Aorta (tissue), 5 donors: ENCODE results near the gene VKORC1L1. TPM values are rescaled to one million over a fixed set of nuclear protein-coding genes. Genes with fewer than 3 reads are reported as not detected.
"Not testable (repeated sequence)": the region's sequence is repeated elsewhere in the genome, so short reads cannot be mapped to it uniquely, and the experiment has no call there.

Source experiments
- ATAC-seq: fragments of 200-7000 bp; cut with Tn5 transposase; one replicate; pipeline ENCODE4 v1.9.1; 2022; ENCODE audit warnings: moderate library complexity; ENCODE audit not compliant: low FRiP score
- DNase-seq, 2 donors: peaks; one replicate each; pipeline ENCODE4 v3.0.0-alpha.2; 2020
- H3K27ac ChIP-seq, 2 donors: one replicate each; pipeline ENCODE4 v1.5.1; 2013; ENCODE audit warnings: low read length in 2 of 2, mild to moderate bottlenecking in 2 of 2, moderate library complexity in 2 of 2, control low read depth in 1 of 2, inconsistent platforms in 1 of 2, low read depth in 1 of 2
- H3K27me3 ChIP-seq, 2 donors: one replicate each; pipeline ENCODE4 v1.6.1; 2013; ENCODE audit warnings: control low read depth in 1 of 2, low read length in 1 of 2, mild to moderate bottlenecking in 1 of 2, moderate library complexity in 1 of 2; ENCODE audit not compliant: insufficient read depth in 2 of 2, control insufficient read depth in 1 of 2
- H3K36me3 ChIP-seq, 2 donors: one replicate each; pipeline ENCODE4 v1.6.1; 2013; ENCODE audit warnings: control low read depth in 1 of 2, low read length in 1 of 2, mild to moderate bottlenecking in 1 of 2; ENCODE audit not compliant: insufficient read depth in 2 of 2, control insufficient read depth in 1 of 2
- H3K4me1 ChIP-seq, 2 donors: one replicate each; pipeline ENCODE4 v1.6.1; 2013; ENCODE audit warnings: low read length in 2 of 2, control low read depth in 1 of 2, mild to moderate bottlenecking in 1 of 2, moderate library complexity in 1 of 2; ENCODE audit not compliant: insufficient read depth in 2 of 2, control insufficient read depth in 1 of 2
- H3K4me3 ChIP-seq, 2 donors: one replicate each; pipeline ENCODE4 v1.5.1; 2013; ENCODE audit warnings: low read length in 2 of 2, control low read depth in 1 of 2, mild to moderate bottlenecking in 1 of 2
- H3K9me3 ChIP-seq: one replicate; pipeline ENCODE4 v1.6.1; 2013; ENCODE audit warnings: mild to moderate bottlenecking, low read length; ENCODE audit not compliant: control insufficient read depth
- WGBS, 2 donors: extraction: QIAGEN DNeasy Blood & Tissue Kit; methylation state at CpG; one replicate each; pipeline ENCODE4 v1.1.7; 2013; 5-methylcytosine and 5-hydroxymethylcytosine counted together
- intact Hi-C, 2 donors: fragments of 100-400 bp; cut with DNase I; formaldehyde crosslinking; loops; one replicate each; pipeline versions ENCODE4 v1.14.2 to v1.15.0; 2022
- polyA plus RNA-seq, 2 donors: library from polyadenylated mRNA; stranded (reverse); fragments of 200-250 nt; gene quantifications; one replicate each; pipeline ENCODE4 v1.2.3, GENCODE V29; 2013
- total RNA-seq, 2 donors: library from RNA; stranded (reverse); fragmentation: NEBNext Ultra II Directional; extraction: Animal tissue kit (Norgen Biotek cat#: 25700); gene quantifications; one replicate each; pipeline ENCODE4 v1.2.1, GENCODE V29; 2021
- donor health status: healthy with polysubstance abuse.
- donor health status: Bipolar disorder and iron deficiency.
- donor health status: DM: no; HTN: no; CAD: no.
- donor health status: DM: no; HTN: no; CAD: no.
- donor health status: DM: yes; HTN: yes; CAD: no.

VKORC1L1 gene
- total and polyA plus RNA-seq, 4 donors: 10.0 to 21.9 (median 16.7) TPM

DNA sequence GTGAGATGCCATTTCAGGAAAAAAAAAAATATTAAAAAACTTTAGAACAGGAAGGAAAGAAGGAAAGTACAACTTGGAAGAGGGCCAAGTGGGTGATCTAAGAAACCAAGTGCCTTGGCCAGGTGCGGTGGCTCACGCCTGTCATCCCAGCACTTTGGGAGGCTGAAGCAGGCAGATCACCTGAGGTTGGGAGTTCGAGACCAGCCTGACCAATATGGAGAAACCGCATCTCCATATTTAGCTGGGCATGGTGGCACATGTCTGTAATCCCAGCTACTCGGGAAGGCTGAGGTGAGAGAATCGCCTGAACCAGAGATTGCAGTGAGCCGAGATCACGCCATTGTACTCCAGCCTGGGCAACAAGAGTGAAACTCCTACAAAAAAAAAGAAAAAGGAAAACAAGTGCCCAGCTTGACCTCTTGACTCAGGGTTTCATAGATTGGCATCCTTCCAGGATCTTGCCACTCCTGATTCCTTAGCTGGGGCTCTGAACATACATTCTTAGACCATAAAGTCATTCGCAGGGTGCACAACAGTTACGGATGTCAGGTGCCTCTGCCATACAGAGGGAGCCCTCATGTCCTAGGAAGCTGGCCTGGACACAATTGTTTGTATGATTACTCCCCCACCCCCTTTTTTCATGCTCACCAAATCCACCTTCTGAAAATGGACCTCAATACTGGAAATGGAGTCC lies 111.2 kb downstream of the VKORC1L1 start:
- DNase-seq (no peak), ATAC-seq (no peak)
- Histone ChIP-seq H3K27me3 (no peaks in the 10 kb centered on the region), H3K27ac (no peak overlapping the region), H3K9me3 (no peaks in the 10 kb centered on the region), H3K36me3 (no peaks in the 10 kb centered on the region), H3K4me1 (no peaks in the 10 kb centered on the region), H3K4me3 (no peak overlapping the region)
- intact Hi-C loops: no loop called here
- 91 to 92% methylated on average over 10 of the region's 10 CpGs for WGBS, 2 donors

- Histone ChIP-seq H3K36me3 (no peaks in the 10 kb centered on the region), H3K4me1 (no peaks in the 10 kb centered on the region), H3K9me3 (no peaks in the 10 kb centered on the region), H3K4me3 (no peak overlapping the region), H3K27ac (no peak overlapping the region), H3K27me3 (no peaks in the 10 kb centered on the region)
- WGBS, 2 donors: 54 to 72% methylated on average over 4 of the region's 4 CpGs
- ATAC-seq (no peak), DNase-seq (no peak)
- intact Hi-C loops: no loop called here
Measured at GRCh38 chr7:65988084-65988483, 115.2 kb downstream of the VKORC1L1 start.

DNA sequence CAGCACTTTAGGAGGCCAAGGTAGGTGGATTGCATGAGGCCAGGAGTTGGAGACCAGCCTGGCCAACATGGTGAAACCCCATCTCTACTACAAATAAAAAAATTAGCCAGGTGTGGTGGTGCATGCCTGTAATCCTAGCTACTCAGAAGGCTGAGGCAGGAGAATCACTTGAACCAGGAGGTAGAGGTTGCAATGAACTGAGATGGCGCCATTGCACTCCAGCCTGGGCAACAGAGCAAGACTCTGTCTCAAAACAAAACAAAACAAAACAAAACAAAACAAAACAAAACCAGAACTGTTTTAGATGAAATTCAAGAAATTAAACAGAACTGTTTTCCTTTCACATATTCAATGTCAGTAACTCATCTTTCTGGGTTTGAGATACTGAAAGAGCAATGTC lies 115.6 kb downstream of the VKORC1L1 start:
- H3K36me3 ChIP-seq, ATAC-seq, H3K9me3 ChIP-seq, H3K4me1 ChIP-seq, H3K4me3 ChIP-seq, DNase-seq, intact Hi-C loops, H3K27me3 ChIP-seq, H3K27ac ChIP-seq: not testable (repeated sequence)
- 93 to 100% methylated on average over 1 of the region's 1 CpG for WGBS, 2 donors

- no peak overlapping the region for H3K27ac ChIP-seq
- 59 to 64% methylated on average over 3 of the region's 3 CpGs for WGBS, 2 donors
- DNase-seq (no peak), ATAC-seq (no peak)
- no peaks in the 10 kb centered on the region for H3K27me3 ChIP-seq
- no peaks in the 10 kb centered on the region for H3K36me3 ChIP-seq
- intact Hi-C loops: no loop called here
- H3K4me3 ChIP-seq: no peak overlapping the region
- H3K4me1 ChIP-seq: no peaks in the 10 kb centered on the region
- H3K9me3 ChIP-seq: no peaks in the 10 kb centered on the region
Measured at GRCh38 chr7:65989694-65990080, 116.8 kb downstream of the VKORC1L1 start.

- H3K36me3 ChIP-seq, H3K27ac ChIP-seq, H3K4me3 ChIP-seq, H3K9me3 ChIP-seq, DNase-seq, ATAC-seq, intact Hi-C loops, H3K4me1 ChIP-seq, H3K27me3 ChIP-seq: not testable (repeated sequence)
- WGBS, 2 donors: 93 to 97% methylated on average over 5 of the region's 5 CpGs
Measured at GRCh38 chr7:65991829-65992228, 119.0 kb downstream of the VKORC1L1 start.

- no peaks in the 10 kb centered on the region for H3K4me1 ChIP-seq
- intact Hi-C loops: no loop called here
- ATAC-seq (no peak), DNase-seq (no peak)
- H3K27me3 ChIP-seq: no peaks in the 10 kb centered on the region
- no peaks in the 10 kb centered on the region for H3K36me3 ChIP-seq
- H3K4me3 ChIP-seq: no peak overlapping the region
- 88 to 94% methylated on average over 4 of the region's 4 CpGs for WGBS, 2 donors
- H3K9me3 ChIP-seq: no peaks in the 10 kb centered on the region
- H3K27ac ChIP-seq: no peak overlapping the region
Measured at GRCh38 chr7:65992526-65992925, 119.7 kb downstream of the VKORC1L1 start.

- H3K4me3 ChIP-seq, H3K27me3 ChIP-seq, DNase-seq, H3K9me3 ChIP-seq, H3K4me1 ChIP-seq, H3K27ac ChIP-seq, intact Hi-C loops, ATAC-seq, H3K36me3 ChIP-seq: not testable (repeated sequence)
- 0 to 100% methylated on average over 1 of the region's 1 CpG for WGBS, 2 donors
Measured at GRCh38 chr7:65994984-65995383, 122.1 kb downstream of the VKORC1L1 start.

GRCh38 chr7:66000823-66001417 lies 128.0 kb downstream of the VKORC1L1 start:
- DNase-seq, H3K27me3 ChIP-seq, intact Hi-C loops, H3K27ac ChIP-seq, ATAC-seq, H3K36me3 ChIP-seq, H3K9me3 ChIP-seq, H3K4me3 ChIP-seq, H3K4me1 ChIP-seq: not testable (repeated sequence)
- WGBS, 2 donors: 78 to 84% methylated on average over 1 of the region's 5 CpGs

- H3K4me3 ChIP-seq, intact Hi-C loops, H3K27me3 ChIP-seq, H3K27ac ChIP-seq, DNase-seq, ATAC-seq, H3K4me1 ChIP-seq, H3K36me3 ChIP-seq, H3K9me3 ChIP-seq: not testable (repeated sequence)
- WGBS, 2 donors: 66 to 73% methylated on average over 8 of the region's 8 CpGs
Measured at GRCh38 chr7:66005115-66005671, 132.3 kb downstream of the VKORC1L1 start.
